NCI-H446 treated with DMSO at 0.1 percent for 48 hours (cell line): Measurements from ENCODE around the gene TNIP2.
"Not testable (repeated sequence)": the region's sequence is repeated elsewhere in the genome, so short reads cannot be mapped to it uniquely, and the experiment has no call there.

Experiments
- DNase-seq: peaks from one replicate; lab custom pipeline; 2025; lab: John Stamatoyannopoulos, UW

TNIP2 gene

DNA sequence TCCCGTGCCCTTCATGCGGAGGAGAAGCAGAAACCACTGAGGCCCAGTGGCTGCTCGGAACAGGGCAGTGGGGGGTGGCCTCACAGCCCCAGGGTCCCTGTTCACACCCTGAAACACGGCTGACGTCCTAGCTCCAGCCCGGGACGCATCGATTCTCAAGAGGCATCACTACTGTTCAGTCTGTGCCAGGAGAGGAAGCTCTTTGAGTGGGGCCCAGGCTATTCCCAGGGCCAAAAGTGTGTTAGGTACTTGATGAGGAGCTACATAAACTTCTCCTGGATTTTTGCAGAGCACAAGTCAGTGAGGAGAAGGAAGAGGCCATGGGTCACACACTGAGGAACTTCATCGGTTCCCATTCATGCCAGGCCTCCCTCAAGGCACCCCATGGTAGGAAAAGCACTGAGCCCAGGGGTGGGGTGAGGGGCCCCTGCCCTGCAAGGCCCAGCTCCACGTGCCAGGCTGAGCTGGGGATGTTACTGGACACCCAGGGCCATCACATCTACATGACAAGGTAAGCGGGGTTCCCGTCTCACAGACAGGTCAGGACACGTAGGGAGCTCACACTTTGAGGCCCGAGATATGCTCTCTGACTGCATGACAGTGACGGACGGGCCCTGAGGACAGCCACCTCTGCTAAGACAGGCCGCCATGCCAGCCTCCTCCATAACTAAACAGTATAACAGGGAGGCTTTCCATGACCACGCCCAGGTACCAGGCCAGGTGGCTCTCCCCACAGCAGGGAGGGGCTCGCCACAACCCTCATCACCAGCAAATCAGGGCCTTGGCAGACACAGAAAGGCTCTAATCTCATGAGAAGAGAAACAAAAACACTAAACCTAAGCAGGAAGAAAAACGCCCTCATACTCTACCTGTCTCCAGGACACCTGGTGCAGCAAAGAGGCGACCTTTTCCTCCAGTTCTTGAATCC is 12.4 kb downstream of the TNIP2 start:
- no peak for DNase-seq

DNA sequence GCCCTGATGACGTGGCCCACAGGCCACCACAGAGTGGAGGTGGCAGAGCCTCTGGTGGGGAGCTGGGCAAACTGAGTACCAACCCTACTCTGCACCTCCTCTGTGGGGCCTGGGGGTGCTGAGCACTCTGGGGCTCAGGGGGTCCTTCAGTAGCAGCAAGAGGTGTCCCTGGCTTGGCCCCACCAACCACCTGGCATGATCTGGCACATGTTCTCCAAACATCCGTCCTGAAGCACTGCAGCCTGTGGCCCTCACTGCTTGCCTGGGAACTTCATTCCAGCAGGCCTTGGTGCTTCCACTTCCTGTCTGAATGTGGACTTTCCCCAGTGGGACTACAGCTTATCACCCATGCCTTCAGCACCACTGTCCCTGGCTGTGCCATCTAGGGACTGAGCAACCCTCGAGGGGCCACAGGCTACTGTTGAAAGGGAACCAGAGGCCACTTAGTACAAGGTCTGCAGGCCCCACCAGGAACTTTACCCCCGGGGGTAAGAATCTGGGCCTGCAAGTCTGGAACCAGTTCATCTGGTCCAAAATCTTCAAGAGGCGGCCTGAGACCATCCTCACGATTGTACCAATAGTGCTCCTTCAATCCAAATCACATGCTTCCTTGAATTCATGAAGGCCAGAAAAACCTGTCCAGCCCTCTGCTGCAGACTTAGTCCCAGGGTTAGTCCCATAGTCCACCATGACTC is 13.2 kb downstream of the TNIP2 start:
- no peak for DNase-seq

DNA sequence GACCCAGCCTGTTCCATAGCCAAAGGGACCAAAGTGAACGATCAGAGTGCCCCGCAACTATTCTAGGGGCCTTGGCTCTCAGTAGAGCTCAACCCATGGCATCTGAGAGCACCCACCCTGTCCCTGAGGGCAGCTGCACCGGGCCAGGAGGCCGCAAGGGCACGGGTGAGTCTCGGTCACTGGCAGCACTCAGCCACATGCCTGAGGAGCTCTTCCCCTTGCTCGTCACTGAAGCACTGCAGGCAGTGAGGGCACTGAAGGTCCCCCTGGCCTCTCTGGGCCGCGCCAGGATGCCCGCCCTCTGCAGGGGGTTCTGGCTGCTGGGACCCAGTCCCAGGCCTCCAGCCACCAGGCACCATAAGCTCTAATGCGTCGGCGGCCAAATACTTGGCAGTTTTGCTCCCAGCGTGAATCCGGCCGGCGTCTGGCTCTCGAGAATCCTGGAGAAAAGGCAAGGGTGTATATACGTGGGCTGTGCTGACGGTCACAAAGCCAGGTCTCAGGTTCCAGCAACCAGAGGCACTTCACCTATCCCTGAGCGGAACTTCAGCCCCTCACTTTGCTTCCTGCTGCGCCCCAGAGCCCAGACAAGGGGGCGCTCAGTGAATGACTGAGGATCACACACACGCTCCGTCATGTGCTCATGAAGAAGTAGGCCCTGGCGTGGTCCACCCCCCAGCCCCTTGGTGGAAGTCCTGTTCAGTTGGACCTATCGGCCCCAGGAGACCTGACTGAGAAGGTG is 13.9 kb downstream of the TNIP2 start:
- DNase-seq = no peak

DNA sequence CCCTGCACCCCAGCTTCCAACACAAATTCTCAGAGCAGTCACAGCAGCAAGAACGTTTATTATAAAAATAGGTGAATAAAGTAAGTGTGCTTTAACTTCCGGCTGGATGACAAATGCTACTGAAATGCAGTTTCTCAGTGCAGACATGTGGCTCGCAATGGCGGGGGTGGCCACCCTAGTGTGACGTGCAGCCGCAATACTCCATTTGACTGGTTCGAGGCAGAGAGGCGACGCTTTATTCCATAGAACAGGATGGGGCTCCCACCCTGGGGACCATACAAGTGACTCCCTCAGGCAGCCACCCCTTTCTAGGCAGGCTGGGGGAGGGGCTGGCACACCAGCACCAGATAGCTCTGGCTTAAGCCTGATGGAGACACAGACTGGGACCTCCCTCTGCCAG is 14.5 kb downstream of the TNIP2 start:
- no peak for DNase-seq

DNA sequence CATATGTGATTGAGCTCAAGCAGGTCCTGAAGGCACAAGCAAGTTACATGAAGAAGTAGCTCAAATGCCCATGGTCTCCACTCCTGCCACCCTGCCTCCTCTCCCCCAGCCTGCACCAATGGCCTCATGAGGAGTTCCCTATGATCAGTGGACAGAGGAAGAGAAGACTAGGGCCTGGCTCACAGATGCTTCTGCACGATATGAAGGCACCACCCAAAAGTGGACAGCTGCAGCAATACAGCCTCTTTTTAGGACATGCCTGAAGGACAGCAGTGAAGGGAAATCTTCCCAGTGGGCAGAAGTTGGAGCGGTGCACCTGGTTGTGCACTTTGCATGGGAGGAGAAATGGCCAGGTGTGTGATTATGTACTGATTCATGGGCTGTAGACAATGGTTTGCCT is 17.8 kb downstream of the TNIP2 start:
- DNase-seq = not testable (repeated sequence)

DNA sequence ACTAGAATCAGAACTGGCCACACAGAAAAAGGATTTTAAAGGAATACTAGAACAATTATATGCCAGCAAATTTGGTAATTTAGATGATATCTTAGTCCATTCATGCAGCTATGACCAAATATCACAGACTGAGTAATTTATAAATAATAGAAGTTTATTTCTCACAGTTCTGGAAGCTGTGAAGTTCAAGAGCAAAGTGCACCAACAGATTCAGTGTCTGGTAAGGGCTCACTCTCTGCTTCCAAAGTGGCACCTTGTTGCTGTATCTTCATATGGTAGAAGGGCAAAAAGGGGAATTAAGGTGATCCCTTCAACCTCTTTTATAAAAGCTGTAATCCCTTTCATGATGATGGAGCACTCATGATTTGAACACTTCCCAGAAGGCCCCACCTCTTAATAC is 20.3 kb downstream of the TNIP2 start:
- DNase-seq = no peak

DNA sequence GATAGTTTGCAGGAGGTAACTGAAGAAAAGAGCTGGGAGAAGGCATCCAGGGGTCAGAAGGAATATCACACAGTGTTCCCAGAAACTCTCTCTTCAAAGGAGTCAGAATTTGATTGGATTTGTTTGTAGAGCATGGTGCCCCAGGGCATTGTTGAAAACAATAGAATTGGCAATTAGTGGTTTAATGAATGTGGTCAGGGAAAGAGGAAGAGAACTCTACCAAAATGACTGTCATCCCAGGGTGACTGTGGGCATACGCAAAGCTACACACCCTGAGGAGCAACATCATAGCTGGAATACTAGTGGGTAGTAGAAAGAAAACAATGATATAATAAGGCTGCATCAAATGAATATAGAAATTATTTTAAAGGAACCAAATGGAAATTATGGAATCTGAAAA is 21.5 kb downstream of the TNIP2 start:
- DNase-seq = no peak

DNA sequence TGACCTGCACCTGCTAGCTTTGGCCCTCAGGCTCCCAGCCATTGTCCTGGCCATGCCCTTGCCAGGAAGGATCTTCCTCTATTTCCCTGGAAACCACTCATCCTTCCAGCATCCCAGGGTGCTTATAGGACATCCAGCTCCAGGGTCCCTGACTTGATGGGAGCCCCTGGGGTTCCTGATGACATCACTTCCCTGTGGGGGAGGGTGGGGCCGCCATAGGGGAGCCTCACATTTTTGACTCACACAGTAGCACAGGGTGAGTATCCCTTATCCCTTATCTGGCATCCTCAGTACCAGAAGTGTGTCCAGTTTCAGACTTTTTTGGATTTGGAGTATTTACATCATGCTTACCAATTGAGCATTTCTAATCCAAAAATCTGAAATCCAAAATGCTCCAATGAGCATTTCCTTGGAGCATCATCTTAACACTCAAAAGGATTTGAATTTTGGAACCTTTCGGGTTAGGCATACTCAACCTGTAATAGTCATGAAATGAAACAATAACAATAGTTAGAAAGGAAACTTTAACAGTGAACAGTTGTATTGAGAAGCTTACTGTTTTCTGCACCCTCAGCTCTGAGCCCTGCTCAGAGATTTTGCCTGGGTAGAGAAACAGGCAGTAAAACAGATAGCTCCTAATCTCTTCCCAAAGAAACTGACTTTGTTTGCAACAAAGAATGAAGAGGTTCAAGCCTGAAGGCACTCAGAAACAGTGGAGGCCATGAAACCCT is 22.1 kb downstream of the TNIP2 start:
- DNase-seq = no peak

DNA sequence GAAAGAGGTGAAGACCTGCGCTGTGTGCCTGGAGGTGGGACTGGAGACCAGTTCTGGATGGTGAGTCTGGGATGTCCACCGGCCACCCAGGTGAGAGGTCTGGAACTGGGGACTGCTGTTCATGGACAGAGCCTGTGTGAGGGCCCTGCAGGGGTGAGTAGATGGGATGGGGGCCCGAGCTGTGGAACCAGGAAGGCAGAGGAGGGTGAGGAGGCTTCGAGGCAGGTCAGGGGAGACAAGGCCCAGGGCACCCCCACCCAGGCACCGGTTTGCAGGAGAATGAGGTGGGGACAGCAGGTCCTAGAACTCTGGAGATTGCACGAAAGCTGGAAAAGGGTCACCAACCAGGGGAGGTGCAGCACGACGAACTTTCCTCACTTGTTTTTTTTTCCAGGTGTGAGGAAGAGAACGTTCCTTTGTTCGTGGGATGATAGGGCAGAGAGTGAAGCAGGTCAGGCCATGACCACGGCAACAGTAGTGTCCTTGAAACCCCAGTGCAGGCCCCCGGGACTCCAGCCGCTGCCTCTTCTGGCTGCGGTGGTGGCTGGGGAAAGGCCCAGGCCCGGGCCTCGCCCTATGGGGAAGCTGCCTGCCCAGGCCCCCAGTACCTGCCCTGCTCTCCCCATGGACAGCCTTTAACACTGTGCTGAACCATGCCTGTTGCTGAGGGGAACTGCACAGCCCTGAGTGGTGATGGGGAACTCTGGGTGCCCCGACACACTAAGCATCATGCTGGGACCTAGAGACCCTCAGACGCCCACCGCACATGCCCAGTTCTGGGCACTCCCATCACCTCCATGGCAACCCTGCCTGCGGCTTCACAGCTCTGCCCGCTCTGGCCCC is 22.9 kb downstream of the TNIP2 start:
- DNase-seq = no peak

DNA sequence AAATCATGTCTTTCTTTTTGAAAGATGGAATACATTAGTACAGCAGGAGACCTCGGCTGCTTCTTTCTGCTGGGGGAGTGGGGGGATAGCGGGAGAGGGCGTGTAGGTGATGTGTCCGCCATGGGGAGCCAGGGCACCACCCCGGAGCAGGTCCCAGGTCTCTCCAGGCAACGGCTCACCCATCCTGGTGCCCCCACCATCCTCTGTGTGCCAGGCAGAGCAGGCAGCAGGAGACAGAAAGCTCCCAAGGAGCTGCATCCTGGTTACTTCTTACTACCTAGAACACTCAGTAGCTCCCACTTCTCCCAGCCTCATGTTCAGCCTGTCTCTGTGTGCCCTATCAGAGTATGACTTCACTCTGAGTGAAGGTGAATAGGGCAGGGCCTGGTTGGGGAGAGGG is 23.6 kb downstream of the TNIP2 start:
- DNase-seq = no peak

DNA sequence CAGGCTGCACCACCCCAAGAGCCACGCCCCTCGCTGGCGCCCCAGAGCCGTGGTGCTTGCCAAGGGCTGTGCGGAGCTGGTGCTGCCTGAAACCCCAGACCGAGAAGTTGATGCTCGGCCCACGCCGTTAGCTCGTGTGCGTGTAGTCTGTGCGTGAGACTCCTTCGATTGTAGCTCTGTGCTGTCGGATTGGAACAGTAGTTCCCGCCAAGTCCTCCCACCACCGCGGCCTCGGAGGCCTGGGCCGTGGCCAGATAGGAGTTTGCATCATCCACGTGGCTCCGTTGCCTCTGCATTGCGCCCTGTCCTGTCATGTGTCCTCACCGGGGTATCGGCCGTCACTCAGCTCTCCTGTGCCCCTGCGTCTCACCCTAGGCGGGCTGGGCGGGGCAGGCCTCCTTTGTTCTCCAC is 24.2 kb downstream of the TNIP2 start:
- DNase-seq = no peak

DNA sequence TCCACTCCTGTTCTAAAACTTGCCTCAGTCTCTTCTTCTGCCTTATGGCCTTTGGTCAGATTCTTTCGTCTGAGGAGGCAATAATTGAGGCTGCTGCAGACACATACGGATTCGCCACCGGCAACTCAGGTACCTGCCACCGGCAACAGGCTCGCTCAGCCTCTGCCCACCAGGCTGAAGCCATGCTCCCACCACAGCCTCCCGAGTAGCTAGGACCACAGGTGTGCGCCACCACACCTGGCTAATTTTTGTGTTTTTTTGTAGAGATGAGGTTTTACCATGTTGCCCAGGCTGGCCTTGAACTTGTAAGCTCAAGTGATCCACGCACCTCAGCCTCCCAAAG is 26.6 kb downstream of the TNIP2 start:
- no peak for DNase-seq

DNA sequence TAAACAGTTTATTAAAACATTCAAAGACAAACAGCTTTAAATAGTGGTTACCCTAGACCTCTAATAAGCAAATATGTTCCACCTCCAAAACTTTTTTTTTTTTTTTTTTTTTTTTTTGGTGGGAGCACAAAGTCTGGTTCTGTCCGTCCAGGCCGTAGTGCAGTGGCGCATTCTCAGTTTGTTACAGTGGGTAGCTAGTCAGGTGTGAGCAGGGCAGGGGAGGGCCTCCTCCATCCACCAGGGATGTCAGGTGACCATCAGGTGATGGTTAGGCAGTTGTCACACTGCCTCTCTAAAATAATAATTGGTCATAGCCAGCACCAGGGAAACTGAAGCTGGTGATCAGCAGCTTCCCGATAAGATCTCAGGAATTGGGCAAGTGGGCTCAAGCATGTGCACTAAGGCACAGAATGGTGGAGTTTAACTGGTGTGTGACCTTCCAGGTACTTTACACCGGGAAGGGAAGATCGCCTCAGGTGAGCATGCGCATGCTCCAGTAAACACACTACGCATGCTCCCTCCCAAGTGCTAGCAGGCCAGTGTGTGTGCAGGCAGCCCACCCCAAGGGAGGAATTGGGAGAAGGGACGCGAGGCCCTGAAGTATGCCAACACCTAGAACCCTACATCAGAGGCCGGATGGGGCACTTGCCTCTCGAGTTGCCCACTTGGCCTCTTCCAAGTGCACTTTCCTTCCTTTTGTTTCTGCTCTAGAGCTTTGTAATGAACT is 27.2 kb downstream of the TNIP2 start:
- DNase-seq = no peak

DNA sequence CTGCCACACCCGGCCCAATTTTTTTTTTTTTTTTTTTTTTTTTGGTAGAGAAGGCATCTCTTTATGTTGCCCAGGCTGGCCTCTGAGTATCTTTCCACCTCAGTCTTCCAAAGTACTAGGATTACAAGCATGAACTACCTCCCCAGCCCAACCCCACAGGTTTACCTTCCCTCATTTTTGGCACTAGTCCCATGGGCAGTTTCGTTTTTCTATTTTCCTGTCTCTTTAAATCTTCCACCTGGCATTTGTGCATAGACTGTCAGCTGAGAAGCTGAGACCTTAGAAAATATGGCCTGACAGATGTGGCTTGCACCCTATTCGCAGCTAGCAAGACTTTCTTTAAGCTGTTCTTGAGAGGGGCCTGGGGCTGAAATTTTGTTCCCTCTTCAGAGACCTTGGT is 27.9 kb downstream of the TNIP2 start:
- DNase-seq = no peak

DNA sequence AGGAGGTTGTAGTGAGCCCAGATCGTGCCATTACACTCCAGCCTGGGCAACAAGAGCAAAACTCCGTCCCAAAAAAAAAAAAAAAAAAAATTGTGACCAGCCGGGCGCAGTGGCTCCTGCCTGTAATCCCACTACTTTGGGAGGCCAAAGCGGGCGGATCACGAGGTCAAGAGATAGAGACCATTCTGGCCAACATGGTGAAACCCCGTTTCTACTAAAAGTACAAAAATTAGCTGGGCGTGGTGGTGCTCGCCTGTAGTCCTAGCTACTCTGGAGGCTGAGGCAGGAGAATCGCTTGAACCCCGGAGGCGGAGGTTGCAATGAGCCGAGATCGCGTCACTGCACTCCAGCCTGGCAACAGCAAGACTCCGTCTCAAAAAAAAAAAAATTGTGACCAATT is 29.3 kb downstream of the TNIP2 start:
- DNase-seq = not testable (repeated sequence)

DNA sequence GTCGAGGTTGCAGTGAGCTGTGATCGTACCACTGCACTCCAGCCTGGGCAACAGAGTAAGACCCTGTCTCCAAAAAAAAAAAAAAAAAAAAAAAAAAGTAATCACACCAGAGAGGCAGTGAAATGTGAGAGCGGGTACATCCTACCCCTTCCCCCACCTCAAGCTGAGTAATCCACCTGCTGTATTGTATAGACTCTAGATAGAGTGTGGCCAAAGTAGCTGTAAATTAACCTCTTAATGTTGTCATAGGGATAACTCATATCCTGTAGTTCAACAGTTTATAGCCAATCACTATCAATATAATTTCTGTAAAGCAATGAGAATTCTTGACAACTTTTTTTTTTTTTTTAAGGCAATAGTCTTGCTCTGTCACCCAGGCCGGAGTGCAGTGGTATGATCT is 30.8 kb downstream of the TNIP2 start:
- DNase-seq = no peak

DNA sequence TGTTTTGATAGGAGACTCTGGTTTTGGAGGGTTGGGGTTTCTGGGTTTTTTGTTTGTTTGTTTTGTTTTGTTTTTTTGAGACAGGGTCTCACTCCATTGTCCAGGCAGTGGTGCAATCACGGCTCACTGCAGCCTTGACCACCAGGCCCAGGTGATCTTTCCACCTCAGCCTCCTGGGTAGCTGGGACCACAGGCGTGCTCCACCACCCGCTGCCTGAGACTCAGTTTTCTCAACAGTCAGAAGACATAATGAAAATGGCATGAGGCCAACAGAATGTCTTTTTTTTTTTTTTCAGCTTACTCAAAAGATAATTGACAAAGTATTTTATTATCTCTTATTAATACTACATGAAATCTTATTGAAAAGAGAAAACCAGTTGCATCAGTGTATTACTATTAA is 32.4 kb downstream of the TNIP2 start:
- no peak for DNase-seq

DNA sequence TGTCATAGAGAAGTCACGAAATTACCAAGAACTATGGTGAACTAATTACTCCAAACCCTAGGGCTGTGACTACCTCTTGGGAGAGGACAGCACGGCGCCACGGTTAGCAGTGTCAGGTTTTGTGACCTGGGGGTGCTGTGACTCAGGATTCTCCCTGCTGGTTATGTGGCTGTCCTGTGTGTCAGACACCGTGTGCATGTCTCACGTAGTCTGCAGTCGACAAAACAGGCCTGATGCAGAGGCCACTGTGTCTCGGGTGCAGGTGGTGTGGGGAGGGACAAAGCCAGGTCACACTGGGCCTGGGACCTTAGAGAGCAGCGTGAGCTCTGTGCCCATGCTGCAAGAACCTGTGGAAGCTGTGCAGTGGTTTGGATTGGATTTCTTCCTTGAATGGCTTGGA is 34.1 kb downstream of the TNIP2 start:
- no peak for DNase-seq

DNA sequence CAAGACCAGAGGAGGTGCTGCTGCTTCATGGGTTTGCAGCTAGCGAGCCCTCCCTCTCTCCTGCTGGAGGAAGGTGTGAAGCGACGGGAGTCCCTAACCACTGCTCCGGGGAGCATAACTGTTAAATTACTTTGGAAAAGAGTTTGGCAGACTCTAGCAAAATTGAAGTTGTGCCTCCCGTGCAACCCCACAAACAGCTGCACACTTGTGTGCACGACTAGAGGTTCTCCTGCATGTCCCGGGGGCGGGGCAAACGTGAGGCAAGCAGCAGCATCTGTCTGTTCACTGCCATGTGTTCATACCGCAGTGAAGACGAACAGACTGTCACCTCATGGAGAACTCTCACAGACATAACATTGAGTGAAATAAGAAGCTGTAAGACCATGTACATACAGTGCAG is 34.5 kb downstream of the TNIP2 start:
- no peak for DNase-seq

DNA sequence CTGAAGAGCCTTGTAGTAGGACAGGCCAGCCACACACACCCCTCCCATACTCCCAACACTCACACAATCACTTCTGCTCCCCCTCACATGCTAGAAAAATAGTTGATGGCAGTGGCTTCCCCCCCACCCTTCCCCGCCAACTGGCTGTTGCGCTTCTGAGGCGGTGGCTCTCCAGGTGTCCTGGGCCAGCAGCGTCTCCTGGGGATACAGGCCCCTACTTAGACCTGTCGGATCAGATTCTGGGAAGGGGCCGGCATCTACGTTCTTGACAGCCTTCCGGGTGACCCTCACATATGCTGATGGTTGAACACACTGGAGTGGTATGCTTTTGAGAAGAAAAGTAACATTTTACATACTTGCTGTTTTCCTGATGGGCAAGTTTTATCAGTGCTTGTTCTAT is 39.9 kb downstream of the TNIP2 start:
- no peak for DNase-seq

DNA sequence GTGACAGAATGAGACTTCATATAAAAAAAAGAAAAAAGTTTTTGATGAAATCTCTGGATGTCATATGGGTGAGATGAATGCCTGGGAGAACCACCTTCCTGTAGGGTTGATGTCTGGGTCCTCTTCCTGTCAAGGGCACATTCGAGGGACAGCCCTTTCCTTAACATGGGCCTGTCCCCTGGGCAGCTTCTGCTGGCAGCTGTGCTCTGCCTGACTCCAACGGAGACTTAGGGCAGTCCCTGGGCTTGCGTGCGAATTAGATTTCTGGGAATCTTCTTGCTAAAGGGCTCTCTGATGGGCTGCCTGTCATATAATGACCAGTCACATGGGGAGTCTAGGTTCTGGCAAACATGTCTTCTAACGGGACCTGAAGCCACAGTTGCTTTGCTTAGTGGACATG is 40.7 kb downstream of the TNIP2 start:
- DNase-seq = no peak
